Smooth muscle cell (in vitro differentiated cells): ENCODE measurements around the gene MCF2L2. TPM values are rescaled to one million over a fixed set of nuclear protein-coding genes. Genes with fewer than 3 reads are reported as not detected.

Source experiments
- DNase-seq: peaks from one replicate; lab custom pipeline; 2025; ENCODE audit not compliant: unreplicated experiment; lab: John Stamatoyannopoulos, UW
- H2AFZ ChIP-seq: fragments of 200-600 bp; sonication (generic); 2 replicates; pipeline ENCODE4 v1.6.0; 2016; ENCODE audit warnings: antibody characterized with exemption, low read depth, mild to moderate bottlenecking
- H3F3A ChIP-seq: fragments of 200-600 bp; sonication (generic); 2 replicates; pipeline ENCODE4 v1.6.0; 2017; ENCODE audit warnings: antibody characterized with exemption, low read depth
- H3K27ac ChIP-seq: fragments of 200-600 bp; sonication (generic); 2 replicates; pipeline ENCODE4 v1.5.1; 2016; ENCODE audit warnings: low read depth, mild to moderate bottlenecking
- H3K27me3 ChIP-seq: fragments of 200-600 bp; sonication (generic); 2 replicates; pipeline ENCODE4 v1.6.1; 2016; ENCODE audit warnings: low read depth, mild to moderate bottlenecking
- H3K36me3 ChIP-seq: fragments of 200-600 bp; sonication (generic); 2 replicates; pipeline ENCODE4 v1.5.1; 2016; ENCODE audit warnings: low read depth
- H3K4me1 ChIP-seq: fragments of 200-600 bp; sonication (generic); 2 replicates; pipeline ENCODE4 v1.5.1; 2016; ENCODE audit warnings: low read depth
- H3K4me2 ChIP-seq: fragments of 200-600 bp; sonication (generic); 2 replicates; pipeline ENCODE4 v1.6.0; 2016; ENCODE audit warnings: mild to moderate bottlenecking
- H3K4me3 ChIP-seq: fragments of 200-600 bp; sonication (generic); 2 replicates; pipeline ENCODE4 v1.5.1; 2016; ENCODE audit warnings: mild to moderate bottlenecking
- H3K79me2 ChIP-seq: fragments of 200-600 bp; sonication (generic); 2 replicates; pipeline ENCODE4 v1.6.0; 2016; ENCODE audit warnings: low read depth, mild to moderate bottlenecking
- H3K9ac ChIP-seq: fragments of 200-600 bp; sonication (generic); 2 replicates; pipeline ENCODE4 v1.6.0; 2016; ENCODE audit warnings: low read depth
- H3K9me3 ChIP-seq: fragments of 200-600 bp; sonication (generic); replicated peaks from 2 replicates; pipeline ENCODE4 v1.5.1; 2016; ENCODE audit warnings: low read depth
- H4K20me1 ChIP-seq: fragments of 200-600 bp; sonication (generic); 2 replicates; pipeline ENCODE4 v1.6.0; 2016; ENCODE audit warnings: low read depth
- WGBS: methylation state at CpG from one replicate; pipeline ENCODE4 v1.1.7; 2016; ENCODE audit warnings: low lambda C conversion rate; 5-methylcytosine and 5-hydroxymethylcytosine counted together
- polyA plus RNA-seq: library from polyadenylated mRNA; unstranded; fragments of >200 nt; fragmentation: Nextera tagmentation; extraction: Ambion mirVana; gene quantifications from 2 replicates; pipeline ENCODE4 v1.2.1, GENCODE V29; 2016
- total RNA-seq: library from RNA; depleted of rRNA; stranded (reverse); fragments of >200 nt; gene quantifications from 2 replicates; pipeline ENCODE4 v1.2.3, GENCODE V29; 2014
- TF ChIP-seq, protein P1 (sequence below): fragments of 200-600 bp; sonication (generic); IDR thresholded peaks from 2 replicates; pipeline ENCODE4 v1.5.1; 2017; ENCODE audit warnings: borderline replicate concordance, mild to moderate bottlenecking, antibody characterized with exemption; ENCODE audit not compliant: insufficient read depth, poor library complexity, severe bottlenecking

MCF2L2 gene
- total and polyA plus RNA-seq, 2 experiments from 2014 or later, result 0.09 TPM; not detected in 1

- no peak overlapping the region for H3K27ac ChIP-seq
- no peaks in the 10 kb centered on the region for H3K36me3 ChIP-seq
- no peak for DNase-seq
- H3K79me2 ChIP-seq, result no peaks in the 10 kb centered on the region
- WGBS, result 96% methylated on average over 7 of the region's 7 CpGs
- H3K4me3 ChIP-seq, result no peak overlapping the region
- H3K27me3 ChIP-seq, result no peaks in the 10 kb centered on the region
- no peaks in the 10 kb centered on the region for H3K4me1 ChIP-seq
- H2AFZ ChIP-seq, result no peak overlapping the region
- no peaks in the 10 kb centered on the region for H3F3A ChIP-seq
- TF ChIP-seq, protein P1, sequence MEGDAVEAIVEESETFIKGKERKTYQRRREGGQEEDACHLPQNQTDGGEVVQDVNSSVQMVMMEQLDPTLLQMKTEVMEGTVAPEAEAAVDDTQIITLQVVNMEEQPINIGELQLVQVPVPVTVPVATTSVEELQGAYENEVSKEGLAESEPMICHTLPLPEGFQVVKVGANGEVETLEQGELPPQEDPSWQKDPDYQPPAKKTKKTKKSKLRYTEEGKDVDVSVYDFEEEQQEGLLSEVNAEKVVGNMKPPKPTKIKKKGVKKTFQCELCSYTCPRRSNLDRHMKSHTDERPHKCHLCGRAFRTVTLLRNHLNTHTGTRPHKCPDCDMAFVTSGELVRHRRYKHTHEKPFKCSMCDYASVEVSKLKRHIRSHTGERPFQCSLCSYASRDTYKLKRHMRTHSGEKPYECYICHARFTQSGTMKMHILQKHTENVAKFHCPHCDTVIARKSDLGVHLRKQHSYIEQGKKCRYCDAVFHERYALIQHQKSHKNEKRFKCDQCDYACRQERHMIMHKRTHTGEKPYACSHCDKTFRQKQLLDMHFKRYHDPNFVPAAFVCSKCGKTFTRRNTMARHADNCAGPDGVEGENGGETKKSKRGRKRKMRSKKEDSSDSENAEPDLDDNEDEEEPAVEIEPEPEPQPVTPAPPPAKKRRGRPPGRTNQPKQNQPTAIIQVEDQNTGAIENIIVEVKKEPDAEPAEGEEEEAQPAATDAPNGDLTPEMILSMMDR, result no peak
- H3K9me3 ChIP-seq, result no peaks in the 10 kb centered on the region
- no peaks in the 10 kb centered on the region for H4K20me1 ChIP-seq
- H3K9ac ChIP-seq, result no peak overlapping the region
- no peak overlapping the region for H3K4me2 ChIP-seq
These were observed 215.9 kb downstream of the MCF2L2 start for GRCh38 chr3:183212565-183212964.

DNA sequence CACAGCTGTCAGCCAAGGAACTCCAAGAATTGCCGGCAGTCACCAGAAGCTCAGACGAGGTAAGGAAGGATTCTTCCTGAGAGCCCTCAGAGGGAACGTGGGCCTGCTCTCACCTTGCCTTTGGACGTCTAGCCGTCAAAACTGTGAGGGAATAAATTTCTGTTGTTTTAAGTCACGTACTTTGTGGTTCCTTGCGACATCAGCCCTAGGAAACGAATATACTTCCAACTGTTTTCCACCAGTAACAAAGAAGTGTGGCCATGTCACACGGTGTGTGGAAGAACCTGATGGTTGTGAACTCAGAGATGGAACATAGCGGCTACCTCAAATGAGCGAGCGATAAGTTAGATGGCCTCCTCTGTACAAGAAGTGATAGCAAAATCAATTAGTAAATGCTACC is 216.3 kb downstream of the MCF2L2 start:
- Histone ChIP-seq H2AFZ (no peak overlapping the region), H3K4me3 (no peak overlapping the region), H3K27me3 (no peaks in the 10 kb centered on the region), H3K4me1 (no peaks in the 10 kb centered on the region), H3K9ac (no peak overlapping the region), H3K27ac (no peak overlapping the region), H3F3A (no peaks in the 10 kb centered on the region), H4K20me1 (no peaks in the 10 kb centered on the region), H3K36me3 (no peaks in the 10 kb centered on the region), H3K9me3 (no peaks in the 10 kb centered on the region), H3K79me2 (no peaks in the 10 kb centered on the region), H3K4me2 (no peak overlapping the region)
- no peak for DNase-seq
- 83% methylated on average over 12 of the region's 12 CpGs for WGBS
- TF ChIP-seq, protein P1, result no peak

DNA sequence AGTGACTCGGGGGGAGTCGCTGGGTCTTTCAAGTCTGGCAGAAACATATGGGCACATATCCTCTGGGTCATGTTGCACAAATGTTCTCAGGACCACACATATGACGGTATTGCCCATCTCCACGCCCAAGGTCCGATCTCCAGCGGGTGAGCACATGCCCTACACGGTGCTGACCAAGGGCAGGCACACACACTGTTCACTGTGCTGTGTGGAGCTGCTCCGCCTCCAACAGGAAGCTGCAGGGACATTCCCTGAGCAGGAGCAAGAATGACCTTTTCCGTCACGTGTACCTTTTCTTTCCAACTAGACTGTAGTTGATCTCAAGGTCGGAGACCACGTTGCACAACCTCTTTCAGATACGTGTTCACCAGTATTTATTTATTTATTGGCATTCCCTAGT is 217.1 kb downstream of the MCF2L2 start:
- H3K27me3 ChIP-seq, result no peaks in the 10 kb centered on the region
- no peak overlapping the region for H3K27ac ChIP-seq
- H2AFZ ChIP-seq, result no peak overlapping the region
- TF ChIP-seq, protein P1, result no peak
- no peak overlapping the region for H3K4me2 ChIP-seq
- no peak for DNase-seq
- H3K9me3 ChIP-seq, result no peaks in the 10 kb centered on the region
- H4K20me1 ChIP-seq, result no peaks in the 10 kb centered on the region
- H3F3A ChIP-seq, result no peaks in the 10 kb centered on the region
- no peaks in the 10 kb centered on the region for H3K4me1 ChIP-seq
- 90% methylated on average over 13 of the region's 13 CpGs for WGBS
- H3K9ac ChIP-seq, result no peak overlapping the region
- no peak overlapping the region for H3K4me3 ChIP-seq
- H3K36me3 ChIP-seq, result no peaks in the 10 kb centered on the region
- H3K79me2 ChIP-seq, result no peaks in the 10 kb centered on the region

DNA sequence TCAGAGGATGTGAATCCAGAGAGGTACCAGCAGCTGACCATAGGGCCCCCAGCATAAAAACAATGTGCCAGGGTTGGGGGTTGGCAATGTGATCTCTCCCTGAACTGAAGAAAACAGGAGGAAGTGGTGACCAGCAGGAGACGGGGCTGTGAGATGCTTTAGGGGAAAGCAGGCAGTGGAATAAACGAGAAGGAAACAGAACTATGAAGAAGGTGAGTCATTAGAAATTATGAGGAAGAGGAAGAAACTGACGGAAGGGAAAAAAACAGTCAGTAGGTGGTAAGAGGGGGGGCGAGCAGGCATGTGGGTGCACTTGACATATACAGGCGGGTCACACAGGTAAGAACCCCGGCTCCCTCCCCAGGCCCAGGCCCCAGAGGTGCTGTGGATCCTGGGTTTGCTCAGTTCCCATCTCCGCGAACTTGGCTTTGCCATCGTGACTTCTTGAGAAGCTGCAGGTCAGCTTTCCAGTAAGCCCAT is 217.5 kb downstream of the MCF2L2 start:
- no peaks in the 10 kb centered on the region for H3F3A ChIP-seq
- H3K79me2 ChIP-seq, result no peaks in the 10 kb centered on the region
- no peak overlapping the region for H3K27ac ChIP-seq
- WGBS, result 76% methylated on average over 9 of the region's 9 CpGs
- H3K36me3 ChIP-seq, result no peaks in the 10 kb centered on the region
- no peak for DNase-seq
- no peak overlapping the region for H3K4me3 ChIP-seq
- H3K9ac ChIP-seq, result no peak overlapping the region
- H4K20me1 ChIP-seq, result no peaks in the 10 kb centered on the region
- H2AFZ ChIP-seq, result no peak overlapping the region
- H3K27me3 ChIP-seq, result no peaks in the 10 kb centered on the region
- no peak overlapping the region for H3K4me2 ChIP-seq
- no peaks in the 10 kb centered on the region for H3K9me3 ChIP-seq
- TF ChIP-seq, protein P1, result no peak
- no peaks in the 10 kb centered on the region for H3K4me1 ChIP-seq
